ENCODE results near the gene SLU7. TPM values are rescaled to one million over a fixed set of nuclear protein-coding genes. Genes with fewer than 3 reads are reported as not detected.

Gene SLU7
- total and polyA plus RNA-seq, 2 of the 4 experiments (the other 2 are of a cell fraction) = 15.9 to 34.2 TPM

GRCh38 chr5:160445132-160445531, 26.3 kb upstream of the SLU7 start:
- intact Hi-C loops (cut with micrococcal nuclease) (no loop called here), dilution Hi-C loops (cut with HindIII; ENCODE audit: low sequenced_read_pairs, unreplicated experiment) (no loop called here), in situ Hi-C loops (cut with MboI; ENCODE audit: low sequenced_read_pairs) (no loop called here)
- Histone ChIP-seq H2AK9ac (replicated peaks; ENCODE audit: low read depth, low read length, poor library complexity) (no peak overlapping the region), H4K5ac (ENCODE audit: low read depth, low read length) (no peak overlapping the region), H3K4ac (ENCODE audit: low read depth, low read length) (no peak overlapping the region), H2BK5ac (ENCODE audit: low read depth, low read length, poor library complexity, severe bottlenecking) (no peak overlapping the region), H3K36me3 (ENCODE audit: control insufficient read depth, insufficient read depth, low read length) (no peaks in the 10 kb centered on the region), H2BK15ac (ENCODE audit: low read depth, low read length) (no peak overlapping the region), H3K4me1 (ENCODE audit: control insufficient read depth, insufficient read depth, low read length) (peaks cover 3% of the 10 kb centered on the region; the same call in 1 of the 2 replicates), H3K9me1 (ENCODE audit: insufficient read depth, low read length) (no peaks in the 10 kb centered on the region), H3K4me2 (ENCODE audit: low read depth, low read length) (no peak overlapping the region), H2BK120ac (ENCODE audit: low read depth, low read length) (no peak overlapping the region), H4K91ac (ENCODE audit: insufficient read depth, low read depth, low read length) (no peak overlapping the region), H3K14ac (replicated peaks; ENCODE audit: low read depth, low read length) (no peak overlapping the region), H3K9me3 (ENCODE audit: control insufficient read depth, insufficient read depth, low read length) (no peaks in the 10 kb centered on the region), H3K4me3 (ENCODE audit: insufficient read depth, low read depth, low read length) (no peak overlapping the region), H3K18ac (ENCODE audit: low read depth, low read length) (no peak overlapping the region), H3K27me3 (ENCODE audit: control insufficient read depth, insufficient read depth, low read length) (no peaks in the 10 kb centered on the region), H3K23ac (ENCODE audit: low read depth, low read length) (no peak overlapping the region), H3K79me1 (ENCODE audit: low read depth in 1 of 2, low read length in 2 of 2) (no peaks in the 10 kb centered on the region), H3K9ac (ENCODE audit: low read depth, low read length) (no peak overlapping the region), H3K56ac (ENCODE audit: extremely low read depth, insufficient read depth, low read length) (no peak overlapping the region), H2AK5ac (ENCODE audit: low read depth, low read length) (no peak overlapping the region), H2AFZ (replicated peaks; ENCODE audit: low read length, poor library complexity) (no peak overlapping the region), H4K20me1 (ENCODE audit: insufficient read depth, low read length) (no peaks in the 10 kb centered on the region), H3K27ac (ENCODE audit: insufficient read depth, low read length) (no peak overlapping the region), H4K8ac (ENCODE audit: low read depth in 2 of 2, low read length in 2 of 2) (no peak overlapping the region), H2BK20ac (ENCODE audit: low read depth, low read length) (no peak overlapping the region)
- ATAC-seq (ENCODE audit: low read depth) (no peak), DNase-seq (no peak)
- no peak for TF ChIP-seq CEBPB (IDR thresholded peaks at IDR 0.05; ENCODE audit: low read depth, low read length)
- no peak for TF ChIP-seq FOS (IDR thresholded peaks at IDR 0.05; ENCODE audit: low read depth, low read length)
- TF ChIP-seq MAZ (IDR thresholded peaks at IDR 0.05; ENCODE audit: borderline replicate concordance, low read depth, low read length) = no peak
- no peak for TF ChIP-seq CTCF (conservative IDR thresholded peaks at IDR 0.05; ENCODE audit: low read depth, low read length)
- TF ChIP-seq MAFK (IDR thresholded peaks at IDR 0.05; ENCODE audit: low read depth, low read length) = no peak
- TF ChIP-seq MXI1 (IDR thresholded peaks at IDR 0.05; ENCODE audit: borderline replicate concordance, low read depth, low read length) = no peak
- TF ChIP-seq RFX5 (IDR thresholded peaks at IDR 0.05; ENCODE audit: low read depth, low read length) = no peak
- TF ChIP-seq BHLHE40 (IDR thresholded peaks at IDR 0.05; ENCODE audit: low read depth, low read length) = no peak
- no peak for TF ChIP-seq RCOR1 (IDR thresholded peaks at IDR 0.05; ENCODE audit: insufficient replicate concordance, low read length)
- TF ChIP-seq RAD21 (IDR thresholded peaks at IDR 0.05; ENCODE audit: low read length) = no peak
- no peak for TF ChIP-seq CHD1 (IDR thresholded peaks at IDR 0.05; ENCODE audit: low read depth, low read length)
- no peak for TF ChIP-seq SMC3 (IDR thresholded peaks at IDR 0.05; ENCODE audit: low read depth, low read length)
- TF ChIP-seq ELK1 (IDR thresholded peaks at IDR 0.05; ENCODE audit: borderline replicate concordance, low read depth, low read length) = no peak
- no peak for TF ChIP-seq USF2 (IDR thresholded peaks at IDR 0.05; ENCODE audit: low read depth, low read length)
- no peak for TF ChIP-seq POLR2A (IDR thresholded peaks at IDR 0.05; ENCODE audit: low read depth, low read length)
- TF ChIP-seq NFE2L2 (IDR thresholded peaks at IDR 0.05; ENCODE audit: low read depth, low read length) = no peak
- ChIA-PET POLR2A (ENCODE audit: unreplicated experiment) (no interaction called here), CTCF (no interaction called here)
- no CpG with 5 or more reads among the region's 1 CpG for WGBS, 2 experiments (ENCODE audit: extremely low coverage in 2 of 2, insufficient read length in 1 of 2)
- no TSS peak for BruUV-seq (replicated peaks)

All from IMR-90 (cell line).